Heart left ventricle (tissue), 13 donors: ENCODE measurements around the gene AFAP1.

Experiments
- CTCF ChIP-seq, 12 donors: fragments of 200-600 bp; sonication (generic) in 4 of 12; IDR thresholded peaks; one replicate each; pipeline versions ENCODE4 v1.5.0 to v1.8.0; 2018 to 2022; ENCODE audit warnings: antibody characterized with exemption in 12 of 12, mild to moderate bottlenecking in 5 of 12
- POLR2A ChIP-seq, 2 donors: fragments of 450-650 bp; IDR thresholded peaks; one replicate each; pipeline ENCODE4 v1.6.1; 2017; ENCODE audit warnings: antibody characterized with exemption in 2 of 2, mild to moderate bottlenecking in 2 of 2, moderate library complexity in 2 of 2
- donor health status: ischemic (EF 13 %, LVEDD 7.1; RV severe dilation, severe dysfunction).
- donor health status: DM: no; HTN: yes; CAD: no.
- donor health status: DM: no; HTN: no; CAD: no.
- donor health status: ischemic (EF 25% LVEDD 6.9; RV normal size, moderate dysfunction).
- donor health status: ischemic (EF 25% LVEDD 5.7; RV mildly dilated, moderate dysfunction).
- donor health status: ischemic (EF 35%, LVEDD 5.7; RV mildly dilated, moderate dysfunction).
- donor health status: nonischemic (EF 11% LVEDD 7.7; RV severe dilation, severe dysfunction).
- donor health status: DM: yes; HTN: yes; CAD: no.
- donor health status: PGD.
- donor health status: ischemic (EF 29% LVEDD 5.4; RV normal size, mild dysfunction).
- donor health status: nonischemic (EF 23%, LVEDD 6.1; RV moderate dilation, normal function).

DNA sequence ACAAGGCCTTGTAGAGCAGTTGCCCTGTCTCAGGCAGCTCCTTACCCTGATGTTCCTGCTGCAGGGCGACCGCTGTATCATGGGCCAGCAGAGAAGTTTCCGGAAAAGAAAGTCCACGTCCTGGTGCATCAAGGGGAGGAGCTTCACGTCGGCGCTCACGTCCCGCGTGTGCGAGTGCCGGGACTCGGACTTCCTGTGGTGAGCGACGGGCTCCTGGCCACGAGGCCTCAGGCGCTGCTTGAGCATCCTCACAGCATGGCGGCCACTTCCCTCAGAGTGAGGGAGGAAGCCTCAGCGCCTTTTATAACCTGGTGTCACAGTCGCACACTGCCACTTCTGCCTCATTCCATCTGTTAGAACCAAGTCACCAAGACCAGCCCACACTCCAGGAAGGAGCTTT is 225.5 kb downstream of the AFAP1 start:
- TF ChIP-seq CTCF (IDR thresholded peaks at IDR 0.05), result no peak
- TF ChIP-seq POLR2A (IDR thresholded peaks at IDR 0.05), result no peak
